ENCODE data around the gene SNCAIP.

DNA sequence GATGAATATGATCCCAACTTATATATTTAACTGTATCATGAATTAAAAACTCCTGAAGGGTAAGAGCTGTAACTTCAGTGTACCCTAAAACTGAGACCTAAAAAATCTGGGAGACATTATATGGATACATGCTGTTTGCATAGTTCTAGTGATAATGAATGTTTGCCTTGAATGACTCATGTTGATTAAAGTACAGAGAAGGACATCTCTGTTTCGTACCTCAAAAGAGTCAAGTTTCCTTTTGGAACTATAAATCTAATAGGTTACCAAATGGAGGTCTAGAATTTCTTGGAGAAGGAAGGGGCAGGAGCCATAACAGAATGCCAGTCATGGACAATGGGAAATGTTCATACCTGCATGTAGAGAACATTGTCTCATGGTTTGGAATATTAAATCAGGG, 168.1 kb downstream of the SNCAIP start:
- TF ChIP-seq EZH2 (IDR thresholded peaks at IDR 0.05; ENCODE audit: borderline replicate concordance, low read length), result no peak
- TF ChIP-seq, protein P1, sequence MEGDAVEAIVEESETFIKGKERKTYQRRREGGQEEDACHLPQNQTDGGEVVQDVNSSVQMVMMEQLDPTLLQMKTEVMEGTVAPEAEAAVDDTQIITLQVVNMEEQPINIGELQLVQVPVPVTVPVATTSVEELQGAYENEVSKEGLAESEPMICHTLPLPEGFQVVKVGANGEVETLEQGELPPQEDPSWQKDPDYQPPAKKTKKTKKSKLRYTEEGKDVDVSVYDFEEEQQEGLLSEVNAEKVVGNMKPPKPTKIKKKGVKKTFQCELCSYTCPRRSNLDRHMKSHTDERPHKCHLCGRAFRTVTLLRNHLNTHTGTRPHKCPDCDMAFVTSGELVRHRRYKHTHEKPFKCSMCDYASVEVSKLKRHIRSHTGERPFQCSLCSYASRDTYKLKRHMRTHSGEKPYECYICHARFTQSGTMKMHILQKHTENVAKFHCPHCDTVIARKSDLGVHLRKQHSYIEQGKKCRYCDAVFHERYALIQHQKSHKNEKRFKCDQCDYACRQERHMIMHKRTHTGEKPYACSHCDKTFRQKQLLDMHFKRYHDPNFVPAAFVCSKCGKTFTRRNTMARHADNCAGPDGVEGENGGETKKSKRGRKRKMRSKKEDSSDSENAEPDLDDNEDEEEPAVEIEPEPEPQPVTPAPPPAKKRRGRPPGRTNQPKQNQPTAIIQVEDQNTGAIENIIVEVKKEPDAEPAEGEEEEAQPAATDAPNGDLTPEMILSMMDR (IDR thresholded peaks at IDR 0.05; ENCODE audit: low read length), result no peak

Data from OCI-LY1 (cell line).